ENCODE data around the gene DUX4. TPM values are rescaled to one million over a fixed set of nuclear protein-coding genes. Genes with fewer than 3 reads are reported as not detected.
"Not testable (repeated sequence)": the region's sequence is repeated elsewhere in the genome, so short reads cannot be mapped to it uniquely, and the experiment has no call there.

DUX4 gene
- not detected in 2 replicates for total RNA-seq (2012; rRNA removed)

GRCh38 chr4:190173428-190173827 is at the start of gene DUX4:
Gene DUX4, plus strand, starts transcription at chr4:190173774. Its CDS starts 0 bp downstream, at chr4:190173774.
- H3K4me1 ChIP-seq (ENCODE audit: control insufficient read depth, insufficient read depth, low read length); H3K36me3 ChIP-seq (ENCODE audit: insufficient read depth, low read length); H3K4me2 ChIP-seq (ENCODE audit: low read length); H3K9ac ChIP-seq (ENCODE audit: low read depth, low read length); H3K4me3 ChIP-seq (ENCODE audit: low read length); H3K9me3 ChIP-seq (replicated peaks; ENCODE audit: low read length); H3K27me3 ChIP-seq (ENCODE audit: control insufficient read depth, insufficient read depth, low read length): not testable (repeated sequence)

GRCh38 chr4:190175436-190175835 is 1.9 kb downstream of the DUX4 start:
- not testable (repeated sequence) for H3K4me3 ChIP-seq (ENCODE audit: low read length); H3K9ac ChIP-seq (ENCODE audit: low read depth, low read length); H3K36me3 ChIP-seq (ENCODE audit: insufficient read depth, low read length); H3K9me3 ChIP-seq (replicated peaks; ENCODE audit: low read length); H3K4me1 ChIP-seq (ENCODE audit: control insufficient read depth, insufficient read depth, low read length); H3K27me3 ChIP-seq (ENCODE audit: control insufficient read depth, insufficient read depth, low read length); H3K4me2 ChIP-seq (ENCODE audit: low read length)

GRCh38 chr4:190177727-190178605 is 4.4 kb downstream of the DUX4 start:
- not testable (repeated sequence) for H3K4me3 ChIP-seq (ENCODE audit: low read length); H3K9me3 ChIP-seq (replicated peaks; ENCODE audit: low read length); H3K4me1 ChIP-seq (ENCODE audit: control insufficient read depth, insufficient read depth, low read length); H3K9ac ChIP-seq (ENCODE audit: low read depth, low read length); H3K36me3 ChIP-seq (ENCODE audit: insufficient read depth, low read length); H3K4me2 ChIP-seq (ENCODE audit: low read length); H3K27me3 ChIP-seq (ENCODE audit: control insufficient read depth, insufficient read depth, low read length)

- H3K36me3 ChIP-seq (ENCODE audit: insufficient read depth, low read length); H3K4me1 ChIP-seq (ENCODE audit: control insufficient read depth, insufficient read depth, low read length): not testable (repeated sequence)
Observed at GRCh38 chr4:190178606-190178990, 5.0 kb downstream of the DUX4 start.

GRCh38 chr4:190179030-190179739 is 5.6 kb downstream of the DUX4 start:
- not testable (repeated sequence) for H3K27me3 ChIP-seq (ENCODE audit: control insufficient read depth, insufficient read depth, low read length); H3K9me3 ChIP-seq (replicated peaks; ENCODE audit: low read length); H3K9ac ChIP-seq (ENCODE audit: low read depth, low read length)

More at GRCh38 chr4:190178606-190178990, 5.0 kb downstream of the DUX4 start:
- not testable (repeated sequence) for H3K4me2 ChIP-seq (ENCODE audit: low read length); H3K27me3 ChIP-seq (ENCODE audit: control insufficient read depth, insufficient read depth, low read length); H3K4me3 ChIP-seq (ENCODE audit: low read length); H3K9me3 ChIP-seq (replicated peaks; ENCODE audit: low read length); H3K9ac ChIP-seq (ENCODE audit: low read depth, low read length)

GRCh38 chr4:190179740-190180094 is 6.1 kb downstream of the DUX4 start:
- H3K27me3 ChIP-seq (ENCODE audit: control insufficient read depth, insufficient read depth, low read length); H3K4me3 ChIP-seq (ENCODE audit: low read length); H3K4me1 ChIP-seq (ENCODE audit: control insufficient read depth, insufficient read depth, low read length); H3K9ac ChIP-seq (ENCODE audit: low read depth, low read length); H3K9me3 ChIP-seq (replicated peaks; ENCODE audit: low read length); H3K4me2 ChIP-seq (ENCODE audit: low read length); H3K36me3 ChIP-seq (ENCODE audit: insufficient read depth, low read length): not testable (repeated sequence)

More at GRCh38 chr4:190179030-190179739, 5.6 kb downstream of the DUX4 start:
- not testable (repeated sequence) for H3K4me3 ChIP-seq (ENCODE audit: low read length); H3K36me3 ChIP-seq (ENCODE audit: insufficient read depth, low read length); H3K4me2 ChIP-seq (ENCODE audit: low read length); H3K4me1 ChIP-seq (ENCODE audit: control insufficient read depth, insufficient read depth, low read length)

GRCh38 chr4:190180947-190181346 is 7.4 kb downstream of the DUX4 start:
- not testable (repeated sequence) for H3K4me3 ChIP-seq (ENCODE audit: low read length); H3K27me3 ChIP-seq (ENCODE audit: control insufficient read depth, insufficient read depth, low read length); H3K9me3 ChIP-seq (replicated peaks; ENCODE audit: low read length); H3K9ac ChIP-seq (ENCODE audit: low read depth, low read length); H3K4me1 ChIP-seq (ENCODE audit: control insufficient read depth, insufficient read depth, low read length); H3K36me3 ChIP-seq (ENCODE audit: insufficient read depth, low read length); H3K4me2 ChIP-seq (ENCODE audit: low read length)

- H3K27me3 ChIP-seq (ENCODE audit: control insufficient read depth, insufficient read depth, low read length); H3K4me1 ChIP-seq (ENCODE audit: control insufficient read depth, insufficient read depth, low read length); H3K4me2 ChIP-seq (ENCODE audit: low read length); H3K9me3 ChIP-seq (replicated peaks; ENCODE audit: low read length); H3K9ac ChIP-seq (ENCODE audit: low read depth, low read length); H3K36me3 ChIP-seq (ENCODE audit: insufficient read depth, low read length); H3K4me3 ChIP-seq (ENCODE audit: low read length): not testable (repeated sequence)
Observed at GRCh38 chr4:190181481-190182100, 8.0 kb downstream of the DUX4 start.

GRCh38 chr4:190203510-190203909 is 29.9 kb downstream of the DUX4 start:
- H3K9ac ChIP-seq (ENCODE audit: low read depth, low read length); H3K9me3 ChIP-seq (replicated peaks; ENCODE audit: low read length); H3K27me3 ChIP-seq (ENCODE audit: control insufficient read depth, insufficient read depth, low read length); H3K4me1 ChIP-seq (ENCODE audit: control insufficient read depth, insufficient read depth, low read length); H3K36me3 ChIP-seq (ENCODE audit: insufficient read depth, low read length); H3K4me3 ChIP-seq (ENCODE audit: low read length); H3K4me2 ChIP-seq (ENCODE audit: low read length): not testable (repeated sequence)

Small RNA genes lying within 50 kb of the gene (small RNA-seq; reads per million reads assigned to genes)
- not detected for gene AC215524.1
